HepG2 (cell line): Measurements from ENCODE around the gene CYSRT1. TPM values are rescaled to one million over a fixed set of nuclear protein-coding genes. Genes with fewer than 3 reads are reported as not detected.
A peak's percentile ranks its signal among the peaks of the same experiment; 100 is the strongest.

Source experiments
- GATA4 ChIP-seq: sonication (generic); IDR thresholded peaks from 2 replicates; pipeline ENCODE4 v1.6.1; 2016; ENCODE audit warnings: antibody characterized with exemption, low read depth, borderline replicate concordance
- HDAC2 ChIP-seq: sonication (generic); formaldehyde crosslinking; IDR thresholded peaks from 2 replicates; pipeline ENCODE4 v1.4.0; 2020; ENCODE audit warnings: missing genetic modification reagents
- HNRNPL ChIP-seq: fragments of 200-400 bp; formaldehyde crosslinking; IDR thresholded peaks from 2 replicates; pipeline ENCODE4 v1.6.1; 2017; ENCODE audit warnings: mild to moderate bottlenecking, low read depth, low read length
- KDM2A ChIP-seq: sonication (generic); formaldehyde crosslinking; IDR thresholded peaks from 2 replicates; pipeline ENCODE4 v1.4.0; 2020; ENCODE audit warnings: low read depth, missing genetic modification reagents, borderline replicate concordance
- PLRG1 ChIP-seq: fragments of 450-650 bp; conservative IDR thresholded peaks from 2 replicates; pipeline ENCODE4 v1.6.1; 2016
- RFXAP ChIP-seq: sonication (generic); formaldehyde crosslinking; IDR thresholded peaks from 2 replicates; pipeline ENCODE4 v1.4.0; 2020; ENCODE audit warnings: missing genetic modification reagents, borderline replicate concordance
- SRY ChIP-seq: sonication (generic); formaldehyde crosslinking; IDR thresholded peaks from 2 replicates; pipeline ENCODE4 v1.8.0; 2022; ENCODE audit warnings: mild to moderate bottlenecking, missing genetic modification reagents
- STAT5B ChIP-seq: sonication (generic); formaldehyde crosslinking; IDR thresholded peaks from 2 replicates; pipeline ENCODE4 v1.4.0; 2020; ENCODE audit warnings: missing genetic modification reagents
- TBL1XR1 ChIP-seq: fragments of 150-350 bp; IDR thresholded peaks from 2 replicates; pipeline ENCODE4 v1.6.1; 2014; ENCODE audit warnings: borderline replicate concordance, low read length; ENCODE audit not compliant: partially characterized antibody
- ZKSCAN8 ChIP-seq: IDR thresholded peaks from 2 replicates; pipeline ENCODE4 v1.6.1; 2016; ENCODE audit warnings: borderline replicate concordance, missing genetic modification reagents, missing compliant biosample characterization
- ZMYM3 ChIP-seq: sonication (generic); formaldehyde crosslinking; IDR thresholded peaks from 2 replicates; pipeline ENCODE4 v1.5.1; 2020; ENCODE audit warnings: mild to moderate bottlenecking, missing genetic modification reagents
- ZNF205 ChIP-seq: IDR thresholded peaks from 2 replicates; pipeline ENCODE4 v1.6.1; 2018; ENCODE audit warnings: missing biosample characterization, missing genetic modification reagents
- ZNF224 ChIP-seq: sonication (generic); formaldehyde crosslinking; IDR thresholded peaks from 2 replicates; pipeline ENCODE4 v1.5.0; 2020; ENCODE audit warnings: mild to moderate bottlenecking, missing genetic modification reagents
- ZNF329 ChIP-seq: sonication (generic); formaldehyde crosslinking; IDR thresholded peaks from 2 replicates; pipeline ENCODE4 v1.9.0; 2021; ENCODE audit warnings: low read depth, mild to moderate bottlenecking, missing genetic modification reagents
- ZNF33B ChIP-seq: sonication (generic); formaldehyde crosslinking; IDR thresholded peaks from 2 replicates; pipeline ENCODE4 v1.5.1; 2020; ENCODE audit warnings: mild to moderate bottlenecking, missing genetic modification reagents
- ZNF792 ChIP-seq: IDR thresholded peaks from 2 replicates; pipeline ENCODE4 v1.6.1; 2016
- polyA plus RNA-seq, 8 experiments: library from polyadenylated mRNA; depleted of rRNA in 3 of 8; stranded (reverse) in 7 of 8; unstranded in 1 of 8; fragments of >200 nt; fragmentation: Illumina TruSeq in 4 of 8; extraction: Trizol in 4 of 8; gene quantifications; 2 replicates each; pipeline versions ENCODE4 v1.2.1 to v1.2.3, GENCODE V29; 2011 to 2016; ENCODE audit warnings: low read depth in 4 of 8, missing spikeins in 1 of 8, mixed read lengths in 1 of 8; ENCODE audit not compliant: insufficient read depth in 1 of 8
- total RNA-seq, 5 experiments: library from RNA; depleted of rRNA; stranded (reverse); fragments of >200 nt; fragmentation: Illumina TruSeq; extraction: Trizol; gene quantifications; 2 replicates each; pipeline ENCODE4 v1.2.3, GENCODE V29; 2016; ENCODE audit warnings: low read depth in 1 of 5
- TF ChIP-seq, protein P1 (sequence below): IDR thresholded peaks from 2 replicates; pipeline ENCODE4 v1.6.1; 2018; ENCODE audit warnings: missing genetic modification reagents
- TF ChIP-seq, protein P2 (sequence below): sonication (generic); formaldehyde crosslinking; IDR thresholded peaks from 2 replicates; pipeline ENCODE4 v1.8.0; 2022; ENCODE audit warnings: mild to moderate bottlenecking, missing genetic modification reagents
- TF ChIP-seq, protein P3 (sequence below): sonication (generic); formaldehyde crosslinking; IDR thresholded peaks from 2 replicates; pipeline ENCODE4 v1.5.1; 2020; ENCODE audit warnings: missing genetic modification reagents, mild to moderate bottlenecking, borderline replicate concordance
- TF ChIP-seq, protein P4 (sequence below): sonication (generic); IDR thresholded peaks from 2 replicates; pipeline ENCODE4 v1.6.1; 2016; ENCODE audit warnings: low read depth, borderline replicate concordance
- TF ChIP-seq, protein P5 (sequence below): fragments of 450-650 bp; IDR thresholded peaks from 2 replicates; pipeline ENCODE4 v1.6.1; 2017
- TF ChIP-seq, protein P6 (sequence below): IDR thresholded peaks from 2 replicates; pipeline ENCODE4 v1.6.1; 2012; ENCODE audit warnings: low read depth, low read length, improper control_type of control experiment

The CYSRT1 gene
- total and polyA plus RNA-seq, 2 of the 13 experiments (the other 11 are each of a cell fraction or from before 2014, with no cell fraction given) = 1.5 to 2.1 TPM

DNA sequence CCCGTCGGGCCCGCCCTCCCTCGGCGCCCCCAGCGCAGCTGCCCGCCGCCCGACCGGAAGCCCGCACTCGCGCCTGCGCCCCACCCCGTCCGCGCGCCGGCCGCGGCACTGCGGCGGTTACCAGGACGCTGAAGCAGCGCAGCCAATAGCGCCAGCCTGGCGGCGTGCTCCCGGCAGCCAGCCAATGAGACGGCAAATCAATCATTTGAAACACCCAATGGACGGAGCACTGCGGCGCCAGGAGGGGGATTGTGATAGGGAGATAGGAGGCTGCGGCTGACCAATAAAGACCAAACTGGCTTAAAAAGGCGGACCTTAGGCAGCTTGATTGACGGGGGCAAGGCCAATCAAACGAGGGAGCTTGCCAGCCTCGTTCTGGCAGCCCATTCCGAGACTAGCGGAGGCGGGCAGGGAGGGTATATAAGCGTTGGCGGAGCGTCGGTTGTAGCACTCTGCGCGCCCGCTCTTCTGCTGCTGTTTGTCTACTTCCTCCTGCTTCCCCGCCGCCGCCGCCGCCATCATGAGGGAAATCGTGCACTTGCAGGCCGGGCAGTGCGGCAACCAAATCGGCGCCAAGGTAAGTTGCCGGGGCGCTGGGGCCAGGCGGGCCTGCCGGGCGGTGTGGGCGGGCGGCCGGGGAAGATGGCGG lies 16.0 kb downstream of the CYSRT1 start, which contains the start of gene TUBB4B (continued):
- peak; percentile 69; the same call in 1 of the 2 replicates for TF ChIP-seq ZNF33B (CRISPR knock-in tag)
- TF ChIP-seq SRY (CRISPR knock-in tag) = peak; percentile 27; the same call in 1 of the 2 replicates
- TF ChIP-seq ZNF792 (CRISPR knock-in tag) = 0 out of 2 replicates have a peak, but pooled peaks have one; percentile 44
- TF ChIP-seq, protein P1, sequence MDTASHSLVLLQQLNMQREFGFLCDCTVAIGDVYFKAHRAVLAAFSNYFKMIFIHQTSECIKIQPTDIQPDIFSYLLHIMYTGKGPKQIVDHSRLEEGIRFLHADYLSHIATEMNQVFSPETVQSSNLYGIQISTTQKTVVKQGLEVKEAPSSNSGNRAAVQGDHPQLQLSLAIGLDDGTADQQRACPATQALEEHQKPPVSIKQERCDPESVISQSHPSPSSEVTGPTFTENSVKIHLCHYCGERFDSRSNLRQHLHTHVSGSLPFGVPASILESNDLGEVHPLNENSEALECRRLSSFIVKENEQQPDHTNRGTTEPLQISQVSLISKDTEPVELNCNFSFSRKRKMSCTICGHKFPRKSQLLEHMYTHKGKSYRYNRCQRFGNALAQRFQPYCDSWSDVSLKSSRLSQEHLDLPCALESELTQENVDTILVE (CRISPR knock-in tag) = no peak; the same call in 1 of the 2 replicates
- TF ChIP-seq, protein P2, sequence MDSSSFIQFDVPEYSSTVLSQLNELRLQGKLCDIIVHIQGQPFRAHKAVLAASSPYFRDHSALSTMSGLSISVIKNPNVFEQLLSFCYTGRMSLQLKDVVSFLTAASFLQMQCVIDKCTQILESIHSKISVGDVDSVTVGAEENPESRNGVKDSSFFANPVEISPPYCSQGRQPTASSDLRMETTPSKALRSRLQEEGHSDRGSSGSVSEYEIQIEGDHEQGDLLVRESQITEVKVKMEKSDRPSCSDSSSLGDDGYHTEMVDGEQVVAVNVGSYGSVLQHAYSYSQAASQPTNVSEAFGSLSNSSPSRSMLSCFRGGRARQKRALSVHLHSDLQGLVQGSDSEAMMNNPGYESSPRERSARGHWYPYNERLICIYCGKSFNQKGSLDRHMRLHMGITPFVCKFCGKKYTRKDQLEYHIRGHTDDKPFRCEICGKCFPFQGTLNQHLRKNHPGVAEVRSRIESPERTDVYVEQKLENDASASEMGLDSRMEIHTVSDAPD (CRISPR knock-in tag) = no peak
- TF ChIP-seq ZNF224 = peak; percentile 59; the same call in 1 of the 2 replicates
- TF ChIP-seq, protein P3, sequence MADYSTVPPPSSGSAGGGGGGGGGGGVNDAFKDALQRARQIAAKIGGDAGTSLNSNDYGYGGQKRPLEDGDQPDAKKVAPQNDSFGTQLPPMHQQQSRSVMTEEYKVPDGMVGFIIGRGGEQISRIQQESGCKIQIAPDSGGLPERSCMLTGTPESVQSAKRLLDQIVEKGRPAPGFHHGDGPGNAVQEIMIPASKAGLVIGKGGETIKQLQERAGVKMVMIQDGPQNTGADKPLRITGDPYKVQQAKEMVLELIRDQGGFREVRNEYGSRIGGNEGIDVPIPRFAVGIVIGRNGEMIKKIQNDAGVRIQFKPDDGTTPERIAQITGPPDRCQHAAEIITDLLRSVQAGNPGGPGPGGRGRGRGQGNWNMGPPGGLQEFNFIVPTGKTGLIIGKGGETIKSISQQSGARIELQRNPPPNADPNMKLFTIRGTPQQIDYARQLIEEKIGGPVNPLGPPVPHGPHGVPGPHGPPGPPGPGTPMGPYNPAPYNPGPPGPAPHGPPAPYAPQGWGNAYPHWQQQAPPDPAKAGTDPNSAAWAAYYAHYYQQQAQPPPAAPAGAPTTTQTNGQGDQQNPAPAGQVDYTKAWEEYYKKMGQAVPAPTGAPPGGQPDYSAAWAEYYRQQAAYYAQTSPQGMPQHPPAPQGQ (CRISPR knock-in tag) = no peak
- TF ChIP-seq, protein P4, sequence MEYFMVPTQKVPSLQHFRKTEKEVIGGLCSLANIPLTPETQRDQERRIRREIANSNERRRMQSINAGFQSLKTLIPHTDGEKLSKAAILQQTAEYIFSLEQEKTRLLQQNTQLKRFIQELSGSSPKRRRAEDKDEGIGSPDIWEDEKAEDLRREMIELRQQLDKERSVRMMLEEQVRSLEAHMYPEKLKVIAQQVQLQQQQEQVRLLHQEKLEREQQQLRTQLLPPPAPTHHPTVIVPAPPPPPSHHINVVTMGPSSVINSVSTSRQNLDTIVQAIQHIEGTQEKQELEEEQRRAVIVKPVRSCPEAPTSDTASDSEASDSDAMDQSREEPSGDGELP = no peak
- peak; percentile 86 for TF ChIP-seq ZNF205 (CRISPR knock-in tag)
- 0 out of 2 replicates have a peak, but pooled peaks have one; percentile 42 for TF ChIP-seq STAT5B (CRISPR knock-in tag)
- TF ChIP-seq HDAC2 (CRISPR knock-in tag) = peak; percentile 29; the same call in 1 of the 2 replicates
- TF ChIP-seq KDM2A (CRISPR knock-in tag) = no peak; the same call in 1 of the 2 replicates
- TF ChIP-seq GATA4 = peak; percentile 95
- TF ChIP-seq PLRG1 = no peak
- no peak for TF ChIP-seq TBL1XR1
- TF ChIP-seq, protein P5, sequence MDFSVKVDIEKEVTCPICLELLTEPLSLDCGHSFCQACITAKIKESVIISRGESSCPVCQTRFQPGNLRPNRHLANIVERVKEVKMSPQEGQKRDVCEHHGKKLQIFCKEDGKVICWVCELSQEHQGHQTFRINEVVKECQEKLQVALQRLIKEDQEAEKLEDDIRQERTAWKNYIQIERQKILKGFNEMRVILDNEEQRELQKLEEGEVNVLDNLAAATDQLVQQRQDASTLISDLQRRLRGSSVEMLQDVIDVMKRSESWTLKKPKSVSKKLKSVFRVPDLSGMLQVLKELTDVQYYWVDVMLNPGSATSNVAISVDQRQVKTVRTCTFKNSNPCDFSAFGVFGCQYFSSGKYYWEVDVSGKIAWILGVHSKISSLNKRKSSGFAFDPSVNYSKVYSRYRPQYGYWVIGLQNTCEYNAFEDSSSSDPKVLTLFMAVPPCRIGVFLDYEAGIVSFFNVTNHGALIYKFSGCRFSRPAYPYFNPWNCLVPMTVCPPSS = no peak
- 0 out of 2 replicates have a peak, but pooled peaks have one; percentile 66 for TF ChIP-seq ZKSCAN8 (CRISPR knock-in tag)
- TF ChIP-seq HNRNPL = peak; percentile 80; the same call in 1 of the 2 replicates
- peak; percentile 73; the same call in 1 of the 2 replicates for TF ChIP-seq ZNF329 (CRISPR knock-in tag)
- no peak for TF ChIP-seq ZMYM3 (CRISPR knock-in tag)
- peak; percentile 85; the same call in 1 of the 2 replicates for TF ChIP-seq RFXAP (CRISPR knock-in tag)
- TF ChIP-seq, protein P6, sequence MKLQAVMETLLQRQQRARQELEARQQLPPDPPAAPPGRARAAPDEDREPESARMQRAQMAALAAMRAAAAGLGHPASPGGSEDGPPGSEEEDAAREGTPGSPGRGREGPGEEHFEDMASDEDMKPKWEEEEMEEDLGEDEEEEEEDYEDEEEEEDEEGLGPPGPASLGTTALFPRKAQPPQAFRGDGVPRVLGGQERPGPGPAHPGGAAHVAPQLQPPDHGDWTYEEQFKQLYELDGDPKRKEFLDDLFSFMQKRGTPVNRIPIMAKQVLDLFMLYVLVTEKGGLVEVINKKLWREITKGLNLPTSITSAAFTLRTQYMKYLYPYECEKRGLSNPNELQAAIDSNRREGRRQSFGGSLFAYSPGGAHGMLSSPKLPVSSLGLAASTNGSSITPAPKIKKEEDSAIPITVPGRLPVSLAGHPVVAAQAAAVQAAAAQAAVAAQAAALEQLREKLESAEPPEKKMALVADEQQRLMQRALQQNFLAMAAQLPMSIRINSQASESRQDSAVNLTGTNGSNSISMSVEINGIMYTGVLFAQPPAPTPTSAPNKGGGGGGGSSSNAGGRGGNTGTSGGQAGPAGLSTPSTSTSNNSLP = no peak
